Hematopoietic multipotent progenitor cell treated with erythropoietin and hydrocortisone succinate and interleukin-3 and kit ligand, for 4 days (in vitro differentiated cells): ENCODE results near the gene SCGB1D4.

ENCODE experiments used
- DNase-seq: peaks from one replicate; pipeline ENCODE4 v3.0.0-alpha.2; 2015

The SCGB1D4 gene

DNA sequence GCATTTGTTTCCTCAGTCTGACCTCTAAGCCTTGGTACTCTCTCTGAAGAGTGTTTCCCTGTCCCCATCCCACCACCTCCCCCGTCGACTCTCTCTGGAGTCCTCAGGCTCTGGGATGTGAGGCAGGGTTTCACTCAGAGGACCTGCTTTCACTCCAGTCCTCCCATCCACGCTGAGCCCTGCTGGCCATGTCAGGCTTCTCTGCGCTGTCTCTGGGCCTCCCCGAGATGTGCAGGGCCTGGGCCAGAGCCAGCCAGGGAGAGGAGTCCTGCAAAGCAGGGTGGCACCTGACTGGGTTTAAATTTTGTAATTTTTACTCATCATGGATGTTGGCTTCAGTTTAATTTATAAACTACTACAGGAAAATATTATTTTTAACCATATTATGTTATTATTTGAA, 25.6 kb downstream of the SCGB1D4 start:
- DNase-seq, result no peak

DNA sequence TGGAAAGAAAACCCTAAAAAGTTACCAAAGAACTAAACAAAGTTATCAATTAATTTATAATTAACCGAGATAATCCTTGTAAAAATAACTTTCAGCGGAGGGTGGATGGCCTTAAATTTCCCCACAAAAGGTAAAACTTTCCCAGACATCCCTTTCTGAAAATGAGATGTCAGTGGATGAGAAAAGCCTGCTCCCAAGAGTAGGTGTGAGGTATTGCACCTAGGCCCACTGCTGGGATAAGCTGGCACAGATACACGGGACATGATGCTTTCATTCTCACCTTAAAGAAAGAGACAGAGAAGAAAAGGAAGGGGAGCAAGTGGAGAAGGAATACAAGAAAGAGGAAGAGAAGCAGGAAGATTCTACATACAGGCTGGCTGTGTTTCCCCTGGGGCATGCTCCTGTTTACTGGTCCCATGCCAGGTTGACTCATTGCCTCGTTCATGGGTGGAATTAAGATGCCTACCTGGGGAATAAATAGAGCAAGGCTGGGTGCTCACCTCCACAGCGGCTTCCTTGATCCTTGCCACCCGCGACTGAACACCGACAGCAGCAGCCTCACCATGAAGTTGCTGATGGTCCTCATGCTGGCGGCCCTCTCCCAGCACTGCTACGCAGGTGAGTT, 29.1 kb downstream of the SCGB1D4 start, which contains the start of gene SCGB2A2:
Gene SCGB2A2, plus strand, starts transcription at position 505 of the 625 bp plus-strand sequence. Its CDS starts 59 bp downstream, at position 564.
- DNase-seq, result peak; percentile 5

DNA sequence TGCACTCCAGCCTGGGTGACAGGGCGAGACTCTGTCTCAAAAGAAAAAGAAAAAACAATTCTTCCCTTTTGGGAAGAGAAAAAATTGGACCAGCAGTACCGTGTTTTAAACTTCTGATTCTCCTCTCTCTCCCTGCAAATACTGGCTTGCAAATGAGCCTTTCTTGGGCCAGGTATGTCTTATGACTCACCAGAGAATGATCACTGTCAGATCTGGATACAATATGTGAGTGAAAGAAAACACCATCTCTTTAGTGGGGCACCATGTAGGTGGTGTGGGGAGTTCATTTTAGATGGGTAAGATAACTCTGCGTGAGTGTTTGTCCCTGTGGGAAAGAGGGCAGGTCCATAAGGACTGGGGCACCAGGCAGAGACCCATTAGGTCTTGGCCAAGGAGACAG, 31.3 kb downstream of the SCGB1D4 start:
- no peak for DNase-seq

DNA sequence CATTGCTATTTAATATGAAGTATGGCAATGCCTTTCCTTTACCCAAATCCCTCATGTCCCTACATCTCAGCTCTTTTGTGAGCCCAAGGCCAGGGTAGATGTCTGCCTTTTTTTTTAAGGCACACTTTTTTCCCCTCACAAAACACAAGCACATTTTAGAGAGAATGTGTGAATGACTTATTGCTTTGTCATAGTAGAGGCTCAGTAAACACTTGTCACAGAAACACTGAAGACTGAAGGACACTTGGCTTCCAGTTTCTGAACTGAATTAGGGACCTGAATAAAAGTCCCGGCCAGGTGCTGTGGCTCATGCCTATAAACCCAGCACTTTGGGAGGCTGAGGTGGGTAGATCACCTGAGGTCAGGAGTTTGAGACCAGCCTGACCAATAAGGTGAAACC, 31.8 kb downstream of the SCGB1D4 start:
- no peak for DNase-seq

DNA sequence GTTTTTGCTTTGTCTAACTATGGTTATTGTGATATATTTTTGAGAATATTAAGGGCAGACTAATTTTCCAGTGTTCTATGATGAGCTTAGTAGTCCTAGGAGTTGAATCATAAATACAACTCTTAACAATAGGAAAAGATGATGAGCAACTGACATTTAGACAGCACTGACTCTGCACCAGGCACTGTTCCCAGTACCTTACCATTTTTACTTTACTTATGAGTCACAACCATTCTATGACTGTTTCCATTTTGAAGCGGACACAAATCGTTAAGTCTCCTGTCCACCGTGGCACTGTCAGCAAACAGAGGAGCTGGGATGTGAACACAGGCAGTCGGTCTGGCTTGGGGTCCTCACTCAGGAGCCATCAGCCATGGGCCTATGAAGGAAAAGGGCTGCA, 32.3 kb downstream of the SCGB1D4 start:
- DNase-seq, result no peak

DNA sequence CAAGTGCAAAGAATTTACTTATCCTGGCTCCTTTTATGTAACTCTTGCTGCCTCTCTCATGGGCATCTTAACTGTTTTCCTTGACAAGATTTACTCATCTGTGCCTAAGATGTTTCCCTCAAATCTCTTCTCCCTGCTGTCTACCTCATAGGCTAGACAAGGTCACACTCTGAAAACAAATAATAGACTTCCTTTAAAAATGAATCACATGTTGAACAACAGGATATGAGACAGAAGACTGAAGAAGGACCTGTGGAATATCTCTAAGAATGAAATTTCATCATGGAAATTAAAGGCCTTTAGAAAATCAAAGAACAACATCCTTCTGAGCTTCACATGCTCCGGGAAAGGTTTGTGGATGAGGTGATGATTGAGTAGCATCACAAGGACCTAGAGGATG, 34.9 kb downstream of the SCGB1D4 start:
- no peak for DNase-seq

DNA sequence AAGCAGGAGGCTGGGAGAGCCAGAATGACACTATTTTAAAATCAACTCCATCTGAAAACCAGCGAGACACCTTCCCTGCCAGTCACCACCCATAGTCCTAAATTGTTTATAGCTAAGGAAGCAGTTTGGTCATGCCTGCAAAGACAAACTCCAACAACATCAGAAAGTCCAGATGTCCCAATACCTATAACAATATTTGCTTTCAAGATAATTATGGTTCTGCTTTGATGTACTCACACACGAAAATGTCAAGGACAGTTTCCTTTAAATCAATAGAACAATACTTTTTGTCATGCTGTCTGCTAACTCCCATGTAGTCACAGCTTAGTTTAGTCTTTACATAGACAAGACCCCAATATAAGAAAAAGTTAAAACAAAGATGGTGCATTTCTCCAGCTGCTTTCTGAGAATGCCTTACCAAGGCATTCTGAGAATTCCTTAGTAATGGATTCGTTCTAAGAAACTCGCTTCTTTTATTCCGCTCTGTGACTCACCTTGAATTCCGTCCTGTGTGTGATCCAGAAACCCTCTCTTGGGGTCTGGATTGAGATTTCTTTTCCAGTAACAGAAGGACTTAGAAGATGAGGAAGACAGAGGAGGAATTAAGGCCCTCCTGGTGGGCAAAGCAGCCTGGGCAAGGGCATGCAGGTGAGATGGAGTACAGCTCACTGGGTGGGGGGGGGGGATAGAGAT, 38.5 kb downstream of the SCGB1D4 start:
- DNase-seq, result no peak

DNA sequence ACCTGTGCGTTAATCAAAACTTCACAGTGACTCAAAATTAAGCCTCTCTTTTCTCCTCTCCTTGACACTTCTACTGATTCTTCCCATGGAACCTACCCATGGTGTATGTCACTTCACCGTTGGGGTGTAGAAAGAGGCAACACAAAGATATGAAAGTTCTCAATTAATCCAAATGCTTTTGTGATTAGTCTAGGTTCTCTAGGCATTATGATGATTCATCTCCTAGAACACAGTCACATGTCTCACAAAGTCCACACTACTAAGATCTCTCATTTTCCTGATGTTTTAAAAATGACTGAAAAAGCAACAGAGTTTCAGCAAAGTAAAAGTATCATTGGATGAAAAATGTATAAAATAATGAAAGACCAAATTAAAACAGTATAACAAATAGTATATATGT, 42.6 kb downstream of the SCGB1D4 start:
- DNase-seq, result no peak

DNA sequence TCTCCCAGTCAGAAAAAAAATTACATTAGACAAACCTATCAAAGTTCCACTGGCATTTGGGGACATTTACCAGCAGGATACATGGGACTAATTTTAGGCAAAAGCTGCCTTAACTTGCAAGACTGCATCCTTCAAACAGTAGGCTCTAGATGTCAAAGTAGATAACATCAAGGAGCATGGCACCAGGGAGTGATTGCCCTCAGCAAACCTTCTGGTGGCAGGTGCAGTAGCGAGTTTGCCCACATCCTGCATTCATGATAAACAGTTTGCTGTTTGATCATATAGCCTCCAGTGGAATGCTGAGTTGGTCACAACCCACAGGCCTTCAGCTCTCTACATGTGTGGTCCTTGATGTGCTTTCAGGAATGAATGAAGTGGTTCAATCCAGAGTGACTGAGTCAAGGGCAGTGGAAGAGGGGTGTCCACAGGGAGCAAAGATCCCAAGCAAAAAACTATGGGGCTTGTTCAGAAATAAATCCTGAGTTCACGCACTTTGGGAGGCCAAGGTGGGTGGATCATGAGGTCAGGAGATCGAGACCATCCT, 44.8 kb downstream of the SCGB1D4 start:
- DNase-seq, result no peak

DNA sequence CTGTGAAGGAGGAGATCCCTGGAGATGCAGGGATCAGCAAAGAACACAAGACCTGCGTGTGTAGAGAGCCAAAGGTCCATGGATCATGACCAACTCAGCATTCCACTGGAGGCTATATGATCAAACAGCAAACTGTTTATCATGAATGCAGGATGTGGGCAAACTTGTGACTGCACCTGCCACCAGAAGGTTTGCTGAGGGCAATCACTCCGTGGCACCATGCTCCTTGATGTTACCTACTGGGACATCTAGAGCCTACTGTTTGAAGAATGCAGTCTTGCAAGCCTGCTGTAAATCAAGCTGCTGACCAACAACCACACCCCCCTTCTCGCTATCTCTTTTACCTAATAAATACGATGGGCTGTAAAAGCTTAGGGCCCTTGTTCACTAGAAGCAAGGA, 47.2 kb downstream of the SCGB1D4 start:
- DNase-seq, result no peak
